ENCODE measurements around the gene SLC35D1. TPM values are rescaled to one million over a fixed set of nuclear protein-coding genes. Genes with fewer than 3 reads are reported as not detected.

SLC35D1 gene
- total RNA-seq, 6 experiments from 2014 or later, result 19.8 to 26.0 (median 22.3) TPM

GRCh38 chr1:67089685-67090208, 35.8 kb upstream of the SLC35D1 start:
- H3K4me1 Mint-ChIP-seq (ENCODE audit: low read depth), result no peaks in the 10 kb centered on the region
- TF ChIP-seq CTCF (IDR thresholded peaks at IDR 0.05), result no peak

GRCh38 chr1:67088440-67088839, 34.5 kb upstream of the SLC35D1 start:
- Mint-ChIP-seq H3K4me3 (no peak overlapping the region), H3K27ac (no peak overlapping the region), H3K27me3 (ENCODE audit: insufficient read depth) (peaks cover 5% of the 10 kb centered on the region), H3K36me3 (ENCODE audit: low read depth) (no peaks in the 10 kb centered on the region), H3K4me1 (ENCODE audit: low read depth) (no peaks in the 10 kb centered on the region), H3K9me3 (no peaks in the 10 kb centered on the region)
- no peak for TF ChIP-seq CTCF (IDR thresholded peaks at IDR 0.05)
- DNase-seq, result no peak

More at GRCh38 chr1:67089685-67090208, 35.8 kb upstream of the SLC35D1 start:
- Mint-ChIP-seq H3K36me3 (ENCODE audit: low read depth) (no peaks in the 10 kb centered on the region), H3K27ac (no peak overlapping the region), H3K4me3 (no peak overlapping the region), H3K9me3 (no peaks in the 10 kb centered on the region), H3K27me3 (ENCODE audit: insufficient read depth) (peaks cover 10% of the 10 kb centered on the region)
- DNase-seq, result no peak

GRCh38 chr1:67085326-67085725, 31.4 kb upstream of the SLC35D1 start:
- no peak overlapping the region for H3K27ac Mint-ChIP-seq
- no peaks in the 10 kb centered on the region for H3K9me3 Mint-ChIP-seq
- no peaks in the 10 kb centered on the region for H3K4me1 Mint-ChIP-seq (ENCODE audit: low read depth)
- no peak for TF ChIP-seq CTCF (IDR thresholded peaks at IDR 0.05)
- H3K4me3 Mint-ChIP-seq, result no peak overlapping the region
- H3K36me3 Mint-ChIP-seq (ENCODE audit: low read depth), result no peaks in the 10 kb centered on the region
- DNase-seq, result no peak
- H3K27me3 Mint-ChIP-seq (ENCODE audit: insufficient read depth), result peaks cover 2% of the 10 kb centered on the region; the same call in 1 of the 2 replicates

- DNase-seq, result no peak
- Mint-ChIP-seq H3K9me3 (no peaks in the 10 kb centered on the region), H3K4me1 (ENCODE audit: low read depth) (no peaks in the 10 kb centered on the region), H3K36me3 (ENCODE audit: low read depth) (no peaks in the 10 kb centered on the region), H3K27me3 (ENCODE audit: insufficient read depth) (peaks cover 2% of the 10 kb centered on the region; the same call in 1 of the 2 replicates), H3K27ac (no peak overlapping the region), H3K4me3 (no peak overlapping the region)
- TF ChIP-seq CTCF (IDR thresholded peaks at IDR 0.05), result no peak
These were observed 30.9 kb upstream of the SLC35D1 start for GRCh38 chr1:67084765-67085318.

- Mint-ChIP-seq H3K27me3 (ENCODE audit: insufficient read depth) (no peaks in the 10 kb centered on the region), H3K27ac (no peak overlapping the region), H3K4me1 (ENCODE audit: low read depth) (no peaks in the 10 kb centered on the region), H3K4me3 (no peak overlapping the region), H3K9me3 (no peaks in the 10 kb centered on the region), H3K36me3 (ENCODE audit: low read depth) (no peaks in the 10 kb centered on the region)
- TF ChIP-seq CTCF (IDR thresholded peaks at IDR 0.05), result no peak
- no peak for DNase-seq
These were observed 24.3 kb upstream of the SLC35D1 start for GRCh38 chr1:67078291-67078690.
